ENCODE data around the gene IFITM10. TPM values are rescaled to one million over a fixed set of nuclear protein-coding genes. Genes with fewer than 3 reads are reported as not detected.

Gene IFITM10
- total RNA-seq, 3 donors from 2014 or later, result 0.46 to 2.8 (median 1.9) TPM

DNA sequence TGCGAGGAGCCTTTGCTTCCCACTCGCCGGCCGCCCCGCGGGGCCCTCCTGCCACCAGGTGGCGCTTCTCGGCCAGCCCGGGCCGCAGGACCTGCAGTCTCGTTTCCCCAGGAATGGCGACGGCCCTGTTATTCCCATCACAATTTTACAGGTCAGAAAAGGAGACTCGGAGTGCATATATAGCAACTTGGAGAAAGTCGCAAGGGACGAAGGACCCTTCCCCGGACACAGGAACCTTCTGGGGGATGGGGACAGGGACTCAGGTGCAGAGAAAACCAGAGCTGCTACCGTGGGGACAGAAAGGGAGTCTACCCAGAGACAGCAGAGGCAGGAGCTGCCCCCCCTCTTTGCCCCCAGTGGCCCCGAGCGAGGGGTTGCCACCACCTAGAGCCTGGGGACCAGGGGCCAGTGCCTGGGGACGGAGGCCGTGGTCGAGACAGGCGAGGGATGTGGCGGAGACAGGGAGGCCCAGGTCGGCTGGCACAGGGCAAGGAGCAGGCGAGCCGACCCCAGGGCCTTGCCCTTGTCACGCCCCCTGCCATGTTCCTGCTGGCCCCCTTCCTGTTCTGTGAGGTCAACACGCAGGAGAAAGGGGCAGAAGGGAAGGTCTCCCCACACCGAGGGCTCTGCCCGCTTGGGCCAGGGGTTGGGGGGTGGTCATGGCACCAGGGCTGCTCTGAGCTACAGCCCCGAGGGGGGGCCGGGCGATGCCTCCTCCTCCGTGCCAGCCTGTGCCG, 56.9 kb downstream of the IFITM10 start:
- Histone ChIP-seq H3K4me1 (ENCODE audit: low read depth) (peaks cover 6% of the 10 kb centered on the region), H3K9me3 (no peaks in the 10 kb centered on the region), H3K4me3 (no peak overlapping the region), H3K36me3 (ENCODE audit: low read depth) (no peaks in the 10 kb centered on the region)
- intact Hi-C loops (cut with DNase I, micrococcal nuclease), result loop anchor here (2.0 to 5.0 kb wide), 2 partner anchors 134 to 139 kb away; no protein-coding TSS in a partner anchor
- DNase-seq (peak; percentile 77 to 88 (median 87)), ATAC-seq (peak; percentile 83)
- peak; percentile 93 for TF ChIP-seq CTCF (IDR thresholded peaks at IDR 0.05)

DNA sequence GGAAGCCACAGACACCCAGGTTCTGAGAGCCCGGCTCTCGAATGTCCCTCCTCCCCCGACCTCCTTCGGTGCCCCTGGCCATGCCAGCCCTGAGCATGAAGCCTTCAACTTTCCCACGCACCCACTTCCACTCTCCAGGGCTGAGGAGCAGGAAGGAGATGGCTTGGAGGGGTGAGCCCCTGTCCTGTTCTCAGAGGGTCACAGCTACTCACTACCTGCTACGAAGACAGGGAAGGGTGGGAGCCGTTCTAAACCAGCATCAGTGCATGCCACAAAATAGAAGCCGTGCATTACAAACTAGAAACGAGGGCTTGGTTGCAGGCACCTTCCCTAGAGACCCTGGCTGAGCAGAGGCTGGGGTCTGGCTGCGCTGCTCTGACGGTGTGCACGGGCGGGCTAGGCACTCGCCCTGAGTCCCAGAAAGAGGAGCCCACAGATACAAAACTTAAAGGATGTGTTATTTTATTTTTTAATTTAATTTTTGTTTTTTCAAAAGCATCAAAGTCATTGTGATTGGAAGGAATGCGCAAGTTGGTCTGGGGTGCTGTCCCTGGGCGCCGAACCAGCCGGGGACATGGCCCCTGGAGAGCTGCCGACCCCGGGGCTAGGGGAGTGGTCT, 57.6 kb downstream of the IFITM10 start:
- DNase-seq (no peak), ATAC-seq (no peak)
- H3K4me3 ChIP-seq, result no peak overlapping the region
- H3K9me3 ChIP-seq, result no peaks in the 10 kb centered on the region
- no peaks in the 10 kb centered on the region for H3K36me3 ChIP-seq (ENCODE audit: low read depth)
- peaks cover 6% of the 10 kb centered on the region for H3K4me1 ChIP-seq (ENCODE audit: low read depth)
- intact Hi-C loops (cut with DNase I, micrococcal nuclease), result loop anchor here (2.0 to 5.0 kb wide), 2 partner anchors 134 to 140 kb away; no protein-coding TSS in a partner anchor
- TF ChIP-seq CTCF (IDR thresholded peaks at IDR 0.05), result no peak

- no peak for DNase-seq
- no peaks in the 10 kb centered on the region for H3K36me3 ChIP-seq (ENCODE audit: low read depth)
- peaks cover 6% of the 10 kb centered on the region for H3K4me1 ChIP-seq (ENCODE audit: low read depth)
- H3K9me3 ChIP-seq, result no peaks in the 10 kb centered on the region
- intact Hi-C loops (cut with DNase I, micrococcal nuclease), result loop anchor here (2.0 to 5.0 kb wide), 2 partner anchors 135 to 141 kb away; no protein-coding TSS in a partner anchor
- ATAC-seq, result no peak
- TF ChIP-seq CTCF (IDR thresholded peaks at IDR 0.05), result no peak
- H3K4me3 ChIP-seq, result no peak overlapping the region
Measured at GRCh38 chr11:1691878-1692707, 58.3 kb downstream of the IFITM10 start.

- no peak for DNase-seq
- Histone ChIP-seq H3K4me1 (ENCODE audit: low read depth) (peaks cover 6% of the 10 kb centered on the region), H3K9me3 (no peaks in the 10 kb centered on the region), H3K36me3 (ENCODE audit: low read depth) (no peaks in the 10 kb centered on the region), H3K4me3 (no peak overlapping the region)
- no peak for TF ChIP-seq CTCF (IDR thresholded peaks at IDR 0.05)
- intact Hi-C loops (cut with DNase I, micrococcal nuclease), result loop anchor here in 1 of 2 donors (5.0 kb wide), 1 partner anchor 136 kb away; no protein-coding TSS in a partner anchor
- no peak for ATAC-seq
Measured at GRCh38 chr11:1691026-1691877, 59.1 kb downstream of the IFITM10 start.
